ENCODE data around the gene ATP2B2. TPM values are rescaled to one million over a fixed set of nuclear protein-coding genes. Genes with fewer than 3 reads are reported as not detected.
A peak's percentile ranks its signal among the peaks of the same experiment; 100 is the strongest.

The ATP2B2 gene
- total RNA-seq, 4 donors from 2014 or later = 0.29 to 9.5 (median 4.4) TPM

- Histone ChIP-seq H3K27me3 (no peaks in the 10 kb centered on the region), H3K9me3 (no peaks in the 10 kb centered on the region), H3K27ac (no peak overlapping the region), H3K4me3 (no peak overlapping the region), H3K4me1 (no peaks in the 10 kb centered on the region), H3K36me3 (no peaks in the 10 kb centered on the region)
- intact Hi-C loops (cut with DNase I; ENCODE audit: low total_unique reads) = loop anchor here (10.0 kb wide), 1 partner anchor 400 kb away; no protein-coding TSS in a partner anchor
- TF ChIP-seq POLR2A (IDR thresholded peaks at IDR 0.05) = no peak
- TF ChIP-seq CTCF (IDR thresholded peaks at IDR 0.05) = no peak
- no peak for DNase-seq
Measured at GRCh38 chr3:10344944-10345575, 160.3 kb downstream of the ATP2B2 start.

GRCh38 chr3:10344147-10344943, 161.0 kb downstream of the ATP2B2 start:
- intact Hi-C loops (cut with DNase I; ENCODE audit: low total_unique reads) = loop anchor here (10.0 kb wide), 1 partner anchor 400 kb away; no protein-coding TSS in a partner anchor
- Histone ChIP-seq H3K4me1 (no peaks in the 10 kb centered on the region), H3K4me3 (no peak overlapping the region), H3K9me3 (no peaks in the 10 kb centered on the region), H3K36me3 (no peaks in the 10 kb centered on the region), H3K27me3 (no peaks in the 10 kb centered on the region), H3K27ac (no peak overlapping the region)
- peak; percentile 31 to 39 for DNase-seq
- TF ChIP-seq CTCF (IDR thresholded peaks at IDR 0.05) (peak; percentile 66 to 84 (median 72)), POLR2A (IDR thresholded peaks at IDR 0.05) (no peak)

- TF ChIP-seq POLR2A (IDR thresholded peaks at IDR 0.05) (no peak), CTCF (IDR thresholded peaks at IDR 0.05) (no peak)
- DNase-seq = no peak
- H3K27ac ChIP-seq = no peak overlapping the region
- H3K4me1 ChIP-seq = no peaks in the 10 kb centered on the region
- H3K36me3 ChIP-seq = no peaks in the 10 kb centered on the region
- intact Hi-C loops (cut with DNase I; ENCODE audit: low total_unique reads) = loop anchor here (10.0 kb wide), 1 partner anchor 401 kb away; no protein-coding TSS in a partner anchor
- H3K27me3 ChIP-seq = no peaks in the 10 kb centered on the region
- H3K4me3 ChIP-seq = no peak overlapping the region
- H3K9me3 ChIP-seq = no peaks in the 10 kb centered on the region
Measured at GRCh38 chr3:10343526-10343925, 161.9 kb downstream of the ATP2B2 start.

DNA sequence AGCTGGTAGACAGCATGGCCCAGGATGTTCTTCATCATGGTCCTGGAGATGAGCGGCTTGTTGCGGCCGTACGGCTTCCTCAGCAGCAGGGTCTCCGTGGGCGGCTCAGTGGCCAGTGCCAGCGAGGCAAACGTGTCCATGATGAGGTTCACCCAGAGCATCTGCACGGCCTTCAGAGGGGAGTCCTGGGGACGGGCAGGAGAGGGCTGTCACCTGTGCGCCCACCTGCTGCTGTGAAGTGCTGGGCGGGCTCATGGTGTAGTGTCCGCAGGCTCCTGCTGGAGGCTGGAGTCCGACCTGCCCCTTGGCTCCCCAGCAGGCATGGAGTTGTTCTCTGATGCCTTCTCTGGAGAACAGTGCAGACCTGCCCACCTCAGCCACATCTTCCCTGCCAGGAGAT, 162.6 kb downstream of the ATP2B2 start:
- no peaks in the 10 kb centered on the region for H3K4me1 ChIP-seq
- no peak for DNase-seq
- intact Hi-C loops (cut with DNase I; ENCODE audit: low total_unique reads) = loop anchor here (10.0 kb wide), 1 partner anchor 402 kb away; no protein-coding TSS in a partner anchor
- H3K36me3 ChIP-seq = no peaks in the 10 kb centered on the region
- H3K4me3 ChIP-seq = no peak overlapping the region
- TF ChIP-seq CTCF (IDR thresholded peaks at IDR 0.05) (no peak), POLR2A (IDR thresholded peaks at IDR 0.05) (no peak)
- no peak overlapping the region for H3K27ac ChIP-seq
- no peaks in the 10 kb centered on the region for H3K27me3 ChIP-seq
- no peaks in the 10 kb centered on the region for H3K9me3 ChIP-seq

- Histone ChIP-seq H3K4me1 (no peaks in the 10 kb centered on the region), H3K36me3 (no peaks in the 10 kb centered on the region), H3K27ac (no peak overlapping the region), H3K4me3 (no peak overlapping the region), H3K9me3 (no peaks in the 10 kb centered on the region), H3K27me3 (no peaks in the 10 kb centered on the region)
- TF ChIP-seq POLR2A (IDR thresholded peaks at IDR 0.05) = no peak
- TF ChIP-seq CTCF (IDR thresholded peaks at IDR 0.05) = no peak
- intact Hi-C loops (cut with DNase I; ENCODE audit: low total_unique reads) = loop anchor here (10.0 kb wide), 1 partner anchor 403 kb away; no protein-coding TSS in a partner anchor
- no peak for DNase-seq
Measured at GRCh38 chr3:10341901-10342398, 163.4 kb downstream of the ATP2B2 start.

Data from uterus (tissue), 4 donors.